WTC11 (cell line): ENCODE data around the gene FBRSL1. TPM values are rescaled to one million over a fixed set of nuclear protein-coding genes. Genes with fewer than 3 reads are reported as not detected.

Experiments
- ATAC-seq: fragments of 200-7000 bp; cut with Tn5 transposase; 2 replicates; pipeline ENCODE4 v1.10.0; 2021; ENCODE audit warnings: mild to moderate bottlenecking, moderate library complexity
- CTCF ChIA-PET: fragments of 300-600 bp; sonication (Branson Sonifier 250); formaldehyde crosslinking; loops from one replicate; lab custom pipeline; 2021; ENCODE audit warnings: antibody characterized with exemption; lab: Charles Lee
- POLR2A ChIA-PET: fragments of 350-600 bp; sonication (Branson Sonifier 250); formaldehyde crosslinking; loops from one replicate; lab custom pipeline; 2021; ENCODE audit warnings: antibody characterized with exemption; lab: Charles Lee
- DNase-seq: peaks from one replicate; pipeline ENCODE4 v3.0.0; 2021; ENCODE audit warnings: low spot score
- H3K27ac Mint-ChIP-seq: 2 replicates; pipeline ENCODE4 v1.8.0; 2021; ENCODE audit warnings: mixed read lengths
- H3K27me3 Mint-ChIP-seq: 2 replicates; pipeline ENCODE4 v1.8.0; 2021; ENCODE audit warnings: low read depth, mild to moderate bottlenecking, moderate library complexity, mixed read lengths
- H3K36me3 Mint-ChIP-seq: 2 replicates; pipeline ENCODE4 v1.8.0; 2021; ENCODE audit warnings: mixed read lengths
- H3K4me1 Mint-ChIP-seq: 2 replicates; pipeline ENCODE4 v1.8.0; 2022; ENCODE audit warnings: mixed read lengths
- H3K4me3 Mint-ChIP-seq: 2 replicates; pipeline ENCODE4 v1.8.0; 2021; ENCODE audit warnings: mild to moderate bottlenecking, moderate library complexity, mixed read lengths
- H3K9me3 Mint-ChIP-seq: 2 replicates; pipeline ENCODE4 v1.8.0; 2021; ENCODE audit warnings: mixed read lengths
- EMX1 ChIP-seq: fragments of 250-450 bp; sonication (Bioruptor Pico); IDR thresholded peaks from 2 replicates; pipeline ENCODE4 v1.8.0; 2021; ENCODE audit warnings: mild to moderate bottlenecking
- ESRRA ChIP-seq: sonication (generic); formaldehyde crosslinking; IDR thresholded peaks from 2 replicates; pipeline ENCODE4 v1.8.1; 2022; ENCODE audit warnings: mild to moderate bottlenecking, missing genetic modification reagents, borderline replicate concordance
- ETV6 ChIP-seq: sonication (generic); formaldehyde crosslinking; IDR thresholded peaks from 2 replicates; pipeline ENCODE4 v1.8.1; 2022; ENCODE audit warnings: mild to moderate bottlenecking, missing genetic modification reagents
- JAZF1 ChIP-seq: fragments of 250-450 bp; sonication (Bioruptor Pico); IDR thresholded peaks from 2 replicates; pipeline ENCODE4 v1.9.0; 2021; ENCODE audit warnings: moderate library complexity, mild to moderate bottlenecking, inconsistent platforms
- MLX ChIP-seq: sonication (generic); formaldehyde crosslinking; IDR thresholded peaks from 2 replicates; pipeline ENCODE4 v1.8.1; 2023; ENCODE audit warnings: mild to moderate bottlenecking, missing genetic modification reagents, moderate library complexity
- NFYB ChIP-seq: sonication (generic); formaldehyde crosslinking; conservative IDR thresholded peaks from 2 replicates; pipeline ENCODE4 v1.8.0; 2022; ENCODE audit warnings: low read depth, missing genetic modification reagents
- TEAD1 ChIP-seq: sonication (generic); formaldehyde crosslinking; IDR thresholded peaks from 2 replicates; pipeline ENCODE4 v1.8.0; 2022; ENCODE audit warnings: mild to moderate bottlenecking, missing genetic modification reagents
- TP53 ChIP-seq: sonication (generic); formaldehyde crosslinking; IDR thresholded peaks from 2 replicates; pipeline ENCODE4 v1.8.1; 2023; ENCODE audit warnings: mild to moderate bottlenecking, missing genetic modification reagents
- USF1 ChIP-seq: sonication (generic); formaldehyde crosslinking; IDR thresholded peaks from 2 replicates; pipeline ENCODE4 v1.8.0; 2022; ENCODE audit warnings: mild to moderate bottlenecking, missing genetic modification reagents
- USF2 ChIP-seq: sonication (generic); formaldehyde crosslinking; IDR thresholded peaks from 2 replicates; pipeline ENCODE4 v1.8.1; 2023; ENCODE audit warnings: mild to moderate bottlenecking, missing genetic modification reagents, moderate library complexity
- ZBTB21 ChIP-seq: sonication (generic); formaldehyde crosslinking; IDR thresholded peaks from 2 replicates; pipeline ENCODE4 v1.8.1; 2023; ENCODE audit warnings: mild to moderate bottlenecking, missing genetic modification reagents, borderline replicate concordance
- ZBTB43 ChIP-seq: sonication (generic); formaldehyde crosslinking; IDR thresholded peaks from 2 replicates; pipeline ENCODE4 v1.8.1; 2023; ENCODE audit warnings: mild to moderate bottlenecking, missing genetic modification reagents
- ZNF121 ChIP-seq: sonication (generic); formaldehyde crosslinking; IDR thresholded peaks from 2 replicates; pipeline ENCODE4 v1.8.0; 2023; ENCODE audit warnings: missing genetic modification reagents
- ZNF219 ChIP-seq: sonication (generic); formaldehyde crosslinking; IDR thresholded peaks from 2 replicates; pipeline ENCODE4 v1.8.0; 2023; ENCODE audit warnings: missing genetic modification reagents, mild to moderate bottlenecking, borderline replicate concordance
- ZNF317 ChIP-seq: sonication (generic); formaldehyde crosslinking; IDR thresholded peaks from 2 replicates; pipeline ENCODE4 v1.8.1; 2023; ENCODE audit warnings: low read depth, mild to moderate bottlenecking, moderate library complexity, missing genetic modification reagents, borderline replicate concordance
- ZNF396 ChIP-seq: fragments of 250-450 bp; sonication (Bioruptor Pico); IDR thresholded peaks from 2 replicates; pipeline ENCODE4 v1.8.0; 2021; ENCODE audit warnings: mild to moderate bottlenecking, moderate library complexity, borderline replicate concordance
- ZNF416 ChIP-seq: fragments of 250-450 bp; sonication (Bioruptor Pico); IDR thresholded peaks from 2 replicates; pipeline ENCODE4 v1.9.0; 2021; ENCODE audit warnings: mild to moderate bottlenecking, inconsistent platforms
- total RNA-seq: library from RNA; stranded (reverse); gene quantifications from 3 replicates; pipeline ENCODE4 v1.2.3, GENCODE V29; 2021
- TF ChIP-seq, protein P1 (sequence below): fragments of 200-600 bp; IDR thresholded peaks from 2 replicates; pipeline ENCODE4 v1.8.0; 2022; ENCODE audit warnings: antibody characterized with exemption
- TF ChIP-seq, protein P2 (sequence below): sonication (generic); formaldehyde crosslinking; conservative IDR thresholded peaks from 2 replicates; pipeline ENCODE4 v1.8.1; 2022; ENCODE audit warnings: mild to moderate bottlenecking, missing genetic modification reagents
- TF ChIP-seq, protein P3 (sequence below): sonication (generic); formaldehyde crosslinking; IDR thresholded peaks from 2 replicates; pipeline ENCODE4 v1.8.1; 2023; ENCODE audit warnings: mild to moderate bottlenecking, missing genetic modification reagents, borderline replicate concordance
- TF ChIP-seq, protein P4 (sequence below): sonication (generic); formaldehyde crosslinking; conservative IDR thresholded peaks from 2 replicates; pipeline ENCODE4 v1.8.1; 2023; ENCODE audit warnings: mild to moderate bottlenecking, low read depth, missing genetic modification reagents, moderate library complexity
- TF ChIP-seq, protein P5 (sequence below): sonication (generic); formaldehyde crosslinking; IDR thresholded peaks from 2 replicates; pipeline ENCODE4 v1.8.0; 2022; ENCODE audit warnings: mild to moderate bottlenecking, missing genetic modification reagents

Gene FBRSL1
- total RNA-seq, 1 experiment from 2014 or later: 129 TPM

- no peaks in the 10 kb centered on the region for H3K9me3 Mint-ChIP-seq
- DNase-seq (peak; percentile 91), ATAC-seq (peak; percentile 75)
- POLR2A ChIA-PET: interaction anchor here (0.6 to 1.0 kb wide), 3 partner anchors 11 to 110 kb away, joined by 3 to 5 read pairs (median 3); no protein-coding TSS in a partner anchor
- H3K27ac Mint-ChIP-seq: no peak overlapping the region
- CTCF ChIA-PET: interaction anchor here (0.6 to 2.5 kb wide), 55 partner anchors 9 to 1275 kb away, joined by 3 to 47 read pairs (median 5); partner anchors contain the start of genes GALNT9 and P2RX2
- peaks cover 2% of the 10 kb centered on the region; the same call in 1 of the 2 replicates for H3K4me1 Mint-ChIP-seq
- peak overlapping the region; percentile 79 for H3K4me3 Mint-ChIP-seq
- H3K27me3 Mint-ChIP-seq: peaks cover 35% of the 10 kb centered on the region
- H3K36me3 Mint-ChIP-seq: peaks cover 4% of the 10 kb centered on the region; the same call in 1 of the 2 replicates
- TF ChIP-seq USF2 (CRISPR knock-in tag) (no peak), ZBTB43 (CRISPR knock-in tag) (0 out of 2 replicates have a peak, but pooled peaks have one; percentile 62), EMX1 (CRISPR knock-in tag) (no peak; the same call in 1 of the 2 replicates), ZBTB21 (no peak), ESRRA (no peak), ZNF219 (CRISPR knock-in tag) (no peak), JAZF1 (CRISPR knock-in tag) (no peak), ZNF416 (CRISPR knock-in tag) (no peak), USF1 (CRISPR knock-in tag) (no peak), ZNF317 (CRISPR knock-in tag) (no peak), ZNF396 (CRISPR knock-in tag) (no peak), TEAD1 (CRISPR knock-in tag) (no peak), ETV6 (CRISPR knock-in tag) (no peak), NFYB (CRISPR knock-in tag) (peak; percentile 34), ZNF121 (CRISPR knock-in tag) (no peak; the same call in none of the 2 replicates), MLX (CRISPR knock-in tag) (no peak), TP53 (CRISPR knock-in tag) (no peak)
- TF ChIP-seq, protein P1, sequence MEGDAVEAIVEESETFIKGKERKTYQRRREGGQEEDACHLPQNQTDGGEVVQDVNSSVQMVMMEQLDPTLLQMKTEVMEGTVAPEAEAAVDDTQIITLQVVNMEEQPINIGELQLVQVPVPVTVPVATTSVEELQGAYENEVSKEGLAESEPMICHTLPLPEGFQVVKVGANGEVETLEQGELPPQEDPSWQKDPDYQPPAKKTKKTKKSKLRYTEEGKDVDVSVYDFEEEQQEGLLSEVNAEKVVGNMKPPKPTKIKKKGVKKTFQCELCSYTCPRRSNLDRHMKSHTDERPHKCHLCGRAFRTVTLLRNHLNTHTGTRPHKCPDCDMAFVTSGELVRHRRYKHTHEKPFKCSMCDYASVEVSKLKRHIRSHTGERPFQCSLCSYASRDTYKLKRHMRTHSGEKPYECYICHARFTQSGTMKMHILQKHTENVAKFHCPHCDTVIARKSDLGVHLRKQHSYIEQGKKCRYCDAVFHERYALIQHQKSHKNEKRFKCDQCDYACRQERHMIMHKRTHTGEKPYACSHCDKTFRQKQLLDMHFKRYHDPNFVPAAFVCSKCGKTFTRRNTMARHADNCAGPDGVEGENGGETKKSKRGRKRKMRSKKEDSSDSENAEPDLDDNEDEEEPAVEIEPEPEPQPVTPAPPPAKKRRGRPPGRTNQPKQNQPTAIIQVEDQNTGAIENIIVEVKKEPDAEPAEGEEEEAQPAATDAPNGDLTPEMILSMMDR: peak; percentile 91
- TF ChIP-seq, protein P2, sequence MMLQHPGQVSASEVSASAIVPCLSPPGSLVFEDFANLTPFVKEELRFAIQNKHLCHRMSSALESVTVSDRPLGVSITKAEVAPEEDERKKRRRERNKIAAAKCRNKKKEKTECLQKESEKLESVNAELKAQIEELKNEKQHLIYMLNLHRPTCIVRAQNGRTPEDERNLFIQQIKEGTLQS (CRISPR knock-in tag): 0 out of 2 replicates have a peak, but pooled peaks have one; percentile 18
- TF ChIP-seq, protein P3, sequence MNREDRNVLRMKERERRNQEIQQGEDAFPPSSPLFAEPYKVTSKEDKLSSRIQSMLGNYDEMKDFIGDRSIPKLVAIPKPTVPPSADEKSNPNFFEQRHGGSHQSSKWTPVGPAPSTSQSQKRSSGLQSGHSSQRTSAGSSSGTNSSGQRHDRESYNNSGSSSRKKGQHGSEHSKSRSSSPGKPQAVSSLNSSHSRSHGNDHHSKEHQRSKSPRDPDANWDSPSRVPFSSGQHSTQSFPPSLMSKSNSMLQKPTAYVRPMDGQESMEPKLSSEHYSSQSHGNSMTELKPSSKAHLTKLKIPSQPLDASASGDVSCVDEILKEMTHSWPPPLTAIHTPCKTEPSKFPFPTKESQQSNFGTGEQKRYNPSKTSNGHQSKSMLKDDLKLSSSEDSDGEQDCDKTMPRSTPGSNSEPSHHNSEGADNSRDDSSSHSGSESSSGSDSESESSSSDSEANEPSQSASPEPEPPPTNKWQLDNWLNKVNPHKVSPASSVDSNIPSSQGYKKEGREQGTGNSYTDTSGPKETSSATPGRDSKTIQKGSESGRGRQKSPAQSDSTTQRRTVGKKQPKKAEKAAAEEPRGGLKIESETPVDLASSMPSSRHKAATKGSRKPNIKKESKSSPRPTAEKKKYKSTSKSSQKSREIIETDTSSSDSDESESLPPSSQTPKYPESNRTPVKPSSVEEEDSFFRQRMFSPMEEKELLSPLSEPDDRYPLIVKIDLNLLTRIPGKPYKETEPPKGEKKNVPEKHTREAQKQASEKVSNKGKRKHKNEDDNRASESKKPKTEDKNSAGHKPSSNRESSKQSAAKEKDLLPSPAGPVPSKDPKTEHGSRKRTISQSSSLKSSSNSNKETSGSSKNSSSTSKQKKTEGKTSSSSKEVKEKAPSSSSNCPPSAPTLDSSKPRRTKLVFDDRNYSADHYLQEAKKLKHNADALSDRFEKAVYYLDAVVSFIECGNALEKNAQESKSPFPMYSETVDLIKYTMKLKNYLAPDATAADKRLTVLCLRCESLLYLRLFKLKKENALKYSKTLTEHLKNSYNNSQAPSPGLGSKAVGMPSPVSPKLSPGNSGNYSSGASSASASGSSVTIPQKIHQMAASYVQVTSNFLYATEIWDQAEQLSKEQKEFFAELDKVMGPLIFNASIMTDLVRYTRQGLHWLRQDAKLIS (CRISPR knock-in tag): no peak
- TF ChIP-seq, protein P4, sequence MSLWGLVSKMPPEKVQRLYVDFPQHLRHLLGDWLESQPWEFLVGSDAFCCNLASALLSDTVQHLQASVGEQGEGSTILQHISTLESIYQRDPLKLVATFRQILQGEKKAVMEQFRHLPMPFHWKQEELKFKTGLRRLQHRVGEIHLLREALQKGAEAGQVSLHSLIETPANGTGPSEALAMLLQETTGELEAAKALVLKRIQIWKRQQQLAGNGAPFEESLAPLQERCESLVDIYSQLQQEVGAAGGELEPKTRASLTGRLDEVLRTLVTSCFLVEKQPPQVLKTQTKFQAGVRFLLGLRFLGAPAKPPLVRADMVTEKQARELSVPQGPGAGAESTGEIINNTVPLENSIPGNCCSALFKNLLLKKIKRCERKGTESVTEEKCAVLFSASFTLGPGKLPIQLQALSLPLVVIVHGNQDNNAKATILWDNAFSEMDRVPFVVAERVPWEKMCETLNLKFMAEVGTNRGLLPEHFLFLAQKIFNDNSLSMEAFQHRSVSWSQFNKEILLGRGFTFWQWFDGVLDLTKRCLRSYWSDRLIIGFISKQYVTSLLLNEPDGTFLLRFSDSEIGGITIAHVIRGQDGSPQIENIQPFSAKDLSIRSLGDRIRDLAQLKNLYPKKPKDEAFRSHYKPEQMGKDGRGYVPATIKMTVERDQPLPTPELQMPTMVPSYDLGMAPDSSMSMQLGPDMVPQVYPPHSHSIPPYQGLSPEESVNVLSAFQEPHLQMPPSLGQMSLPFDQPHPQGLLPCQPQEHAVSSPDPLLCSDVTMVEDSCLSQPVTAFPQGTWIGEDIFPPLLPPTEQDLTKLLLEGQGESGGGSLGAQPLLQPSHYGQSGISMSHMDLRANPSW: no peak
- TF ChIP-seq, protein P5, sequence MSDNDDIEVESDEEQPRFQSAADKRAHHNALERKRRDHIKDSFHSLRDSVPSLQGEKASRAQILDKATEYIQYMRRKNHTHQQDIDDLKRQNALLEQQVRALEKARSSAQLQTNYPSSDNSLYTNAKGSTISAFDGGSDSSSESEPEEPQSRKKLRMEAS (CRISPR knock-in tag): peak; percentile 61; the same call in 1 of the 2 replicates
These were observed 70.9 kb downstream of the FBRSL1 start for GRCh38 chr12:132560614-132561426.
